Left cardiac atrium (tissue), 4 donors: ENCODE measurements around the gene SLCO6A1. TPM values are rescaled to one million over a fixed set of nuclear protein-coding genes. Genes with fewer than 3 reads are reported as not detected.
"Not testable (repeated sequence)": the region's sequence is repeated elsewhere in the genome, so short reads cannot be mapped to it uniquely, and the experiment has no call there.

Experiments
- ATAC-seq, 2 donors: fragments of 200-7000 bp; cut with Tn5 transposase; one replicate each; pipeline ENCODE4 v1.9.1; 2020; ENCODE audit warnings: mild to moderate bottlenecking in 2 of 2, moderate library complexity in 2 of 2
- DNase-seq: peaks from one replicate; pipeline ENCODE4 v3.0.0-alpha.2; 2020
- intact Hi-C, 2 donors: fragments of 100-400 bp; cut with DNase I; formaldehyde crosslinking; loops; one replicate each; pipeline versions ENCODE4 v1.14.1 to v1.15.1; 2022 to 2023
- total RNA-seq, 2 donors: library from RNA; stranded (reverse); fragmentation: NEBNext Ultra II Directional; extraction: Animal tissue kit (Norgen Biotek cat#: 25700); gene quantifications; one replicate each; pipeline ENCODE4 v1.2.1, GENCODE V29; 2021
- donor health status: DM: no; HTN: yes; CAD: no.
- donor health status: DM: no; HTN: yes; CAD: no; lungs with severe emphysema.
- donor health status: DM: yes; HTN: yes; CAD: no.
- donor health status: Dilated cardiomyopathy.

Gene SLCO6A1
- total RNA-seq, 2 donors from 2014 or later = not detected

DNA sequence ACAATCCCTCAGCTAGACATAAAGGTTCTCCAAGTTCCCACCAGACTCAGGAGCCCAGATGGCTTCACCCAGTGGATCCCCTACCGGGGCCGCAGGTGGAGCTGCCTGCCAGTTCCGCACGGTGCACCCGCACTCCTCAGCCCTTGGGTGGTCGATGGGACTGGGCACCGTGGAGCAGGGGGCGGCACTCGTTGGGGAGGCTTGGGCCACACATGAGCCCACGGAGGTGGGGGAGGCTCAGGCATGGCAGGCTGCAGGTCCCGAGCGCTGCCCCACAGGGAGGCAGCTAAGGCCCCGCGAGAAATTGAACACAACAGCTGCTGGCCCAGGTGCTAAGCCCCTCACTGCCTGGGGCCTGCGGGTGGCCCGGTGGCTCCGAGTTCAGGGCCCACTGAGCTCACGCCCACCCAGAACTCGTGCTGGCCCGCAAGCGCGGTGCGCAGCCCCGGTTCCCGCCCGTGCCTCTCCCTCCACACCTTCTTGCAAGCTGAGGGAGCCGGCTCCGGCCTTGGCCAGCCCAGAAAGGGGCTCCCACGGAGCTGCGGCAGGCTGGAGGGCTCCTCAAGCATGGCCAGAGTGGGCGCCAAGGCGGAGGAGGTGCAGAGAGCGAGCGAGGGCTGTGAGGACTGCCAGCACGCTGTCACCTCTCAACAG, 7.4 kb downstream of the SLCO6A1 start:
- intact Hi-C loops, ATAC-seq, DNase-seq: not testable (repeated sequence)

DNA sequence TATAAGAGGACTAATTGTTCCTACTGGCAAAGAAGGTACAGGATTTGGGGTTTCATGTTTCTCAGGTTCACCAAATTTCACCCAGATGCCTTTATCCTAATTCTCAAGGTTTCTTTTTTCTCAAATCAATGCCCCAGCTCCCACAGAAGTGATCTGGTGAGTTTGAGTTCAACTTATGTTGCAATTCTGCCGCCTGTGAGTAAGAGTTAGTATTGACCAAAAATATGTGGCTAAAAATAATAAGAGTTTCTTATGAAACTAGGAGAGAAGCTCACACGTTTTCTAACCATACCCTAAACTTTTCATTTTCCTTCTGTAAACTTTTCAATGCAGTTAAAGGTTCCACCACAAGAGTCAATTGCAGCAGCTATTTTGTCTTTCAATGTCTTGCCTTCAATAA, 15.1 kb downstream of the SLCO6A1 start:
- ATAC-seq (no peak), DNase-seq (no peak)
- intact Hi-C loops = no loop called here

DNA sequence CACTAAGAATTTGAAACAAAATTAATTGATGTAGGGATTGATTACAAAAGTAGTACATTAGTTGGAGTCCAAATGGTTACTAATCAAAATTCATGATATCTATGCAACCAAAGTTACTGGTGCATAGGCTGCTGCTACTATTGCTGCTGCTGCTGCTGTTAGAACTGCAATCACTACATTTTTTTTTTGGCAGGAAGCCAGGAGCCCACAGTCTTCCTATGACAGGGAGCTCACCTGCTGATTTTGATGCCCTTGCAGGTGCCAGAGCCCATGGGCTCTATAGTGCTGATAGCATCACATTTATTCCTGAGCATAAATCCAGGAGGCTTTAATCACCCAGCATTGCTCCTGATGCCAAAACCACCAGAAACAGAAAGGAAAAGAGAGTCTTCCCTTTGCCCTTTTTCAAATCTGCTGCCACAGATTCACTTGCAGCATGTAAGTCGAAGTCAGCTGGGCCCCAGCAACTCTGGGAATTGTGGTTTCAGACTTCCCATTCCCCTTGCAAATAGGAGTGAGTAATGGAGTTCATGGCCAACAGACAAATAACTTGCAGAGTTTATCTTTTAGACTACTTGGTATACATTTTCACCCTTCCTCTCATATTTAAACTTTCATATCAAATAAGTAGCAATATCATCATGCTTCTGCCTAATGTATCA, 17.6 kb downstream of the SLCO6A1 start:
- ATAC-seq = no peak
- intact Hi-C loops = no loop called here
- DNase-seq = no peak

DNA sequence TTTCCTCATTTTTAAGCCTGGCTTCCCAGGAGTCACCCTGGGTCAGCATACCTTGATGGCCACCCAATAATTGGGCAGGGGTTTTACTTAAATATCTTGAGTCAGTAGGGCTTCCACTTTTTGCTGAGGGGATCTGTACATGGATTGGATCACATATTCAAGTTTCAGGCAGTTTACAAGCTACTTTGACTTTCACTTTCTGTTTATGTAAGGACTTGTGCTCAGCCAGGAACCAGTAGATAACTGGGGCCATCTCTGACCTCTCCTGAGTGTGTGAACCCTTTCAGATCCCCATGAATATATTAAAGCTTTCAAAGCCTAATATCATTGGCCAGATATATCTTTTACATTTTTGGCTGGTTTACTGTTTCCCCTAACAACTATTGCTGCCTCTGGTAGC, 45.1 kb downstream of the SLCO6A1 start:
- ATAC-seq (no peak), DNase-seq (no peak)
- intact Hi-C loops = no loop called here

DNA sequence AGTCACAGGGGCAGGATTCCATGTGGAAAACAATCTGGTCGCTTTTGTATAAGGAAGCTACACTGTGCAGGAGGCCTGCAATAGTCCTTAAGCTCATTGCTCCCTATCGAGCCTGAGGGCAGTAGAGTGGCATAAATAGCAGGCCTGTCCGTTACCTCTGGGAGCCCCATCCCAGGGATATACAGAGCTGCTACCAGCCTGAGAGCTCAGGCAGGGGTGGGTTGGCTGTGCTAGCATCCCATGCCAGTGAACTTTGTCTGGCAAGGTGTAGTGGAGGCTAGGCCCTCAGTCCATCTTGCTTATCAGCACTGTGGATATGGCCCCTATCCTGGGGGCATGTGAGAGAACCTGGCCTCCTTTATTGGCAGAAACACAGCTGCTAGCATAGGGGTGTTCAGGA, 47.7 kb downstream of the SLCO6A1 start:
- no peak for ATAC-seq
- intact Hi-C loops = no loop called here

DNA sequence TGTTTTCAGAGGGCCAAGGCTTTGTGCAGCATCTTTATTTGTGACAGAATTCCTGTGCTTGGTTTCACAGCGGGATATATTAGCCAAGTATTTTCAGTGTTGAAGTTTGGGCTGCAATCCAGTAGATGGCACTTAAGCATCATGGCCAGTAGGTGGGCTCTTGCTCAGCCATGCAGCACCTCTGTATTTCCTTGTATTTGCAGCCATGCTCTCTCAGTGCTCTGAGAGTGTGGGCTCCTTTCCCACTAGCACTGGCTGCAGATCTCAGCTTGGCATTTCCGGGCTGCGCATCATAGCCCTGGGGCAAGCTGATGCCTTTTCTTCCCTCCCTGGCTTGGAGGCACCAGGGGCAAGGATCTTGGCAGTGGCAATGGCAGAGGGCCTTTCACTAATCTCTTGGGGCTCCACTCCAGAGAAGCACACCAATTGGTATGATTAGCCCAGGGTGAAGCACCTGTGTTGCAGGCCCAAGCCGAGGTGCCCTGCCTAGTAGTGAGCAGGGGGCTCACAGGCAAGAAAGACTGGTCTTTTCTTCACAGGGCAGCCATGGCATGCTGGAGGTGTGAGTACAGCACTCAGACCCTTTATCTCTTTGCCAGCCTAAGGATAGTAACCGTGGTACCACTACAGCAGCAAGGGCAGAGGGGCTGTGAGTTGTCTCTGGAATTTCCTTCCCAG, 48.3 kb downstream of the SLCO6A1 start:
- ATAC-seq (no peak), DNase-seq (no peak)

More for the DNA sequence above, 47.7 kb downstream of the SLCO6A1 start:
- DNase-seq = no peak

DNA sequence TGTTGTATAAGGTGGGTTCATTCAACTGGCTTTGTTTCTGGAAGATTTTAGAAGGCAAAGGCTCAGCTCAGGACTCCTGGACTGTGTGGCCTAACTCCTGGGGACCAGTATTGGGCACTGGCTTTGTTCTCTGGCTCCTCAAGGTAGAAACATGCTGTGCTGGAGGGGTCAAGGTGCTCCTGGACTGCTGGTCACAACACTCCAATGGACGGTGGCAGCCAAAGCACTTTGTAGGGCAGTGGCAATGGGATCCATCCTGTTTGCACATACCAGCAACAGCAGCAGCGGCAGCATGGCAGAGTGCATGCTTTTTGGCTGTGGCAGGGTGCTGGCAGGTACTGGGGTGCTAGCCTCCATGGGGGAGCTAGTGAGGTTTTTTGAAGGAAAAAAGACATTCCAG, 65.3 kb downstream of the SLCO6A1 start:
- intact Hi-C loops = no loop called here
- DNase-seq (no peak), ATAC-seq (no peak)

More for the DNA sequence above, 48.3 kb downstream of the SLCO6A1 start:
- intact Hi-C loops = no loop called here

DNA sequence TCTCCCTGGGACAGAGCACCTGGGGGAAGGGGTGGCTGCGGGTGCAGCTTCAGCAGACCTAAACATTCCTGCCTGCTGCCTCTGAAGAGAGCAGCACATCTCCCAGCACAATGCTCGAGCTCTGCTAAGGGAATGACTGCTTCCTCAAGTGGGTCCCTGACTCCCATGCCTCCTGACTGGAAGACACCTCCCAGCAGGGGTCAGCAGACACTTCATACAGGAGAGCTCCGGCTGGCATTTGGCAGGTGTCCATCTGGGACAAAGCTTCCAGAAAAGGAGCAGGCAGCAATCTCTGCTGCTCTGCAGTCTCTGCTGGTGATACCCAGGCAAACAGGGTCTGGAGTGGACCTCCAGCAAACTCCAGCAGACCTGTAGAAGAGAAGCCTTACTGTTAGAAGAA, 77.2 kb downstream of the SLCO6A1 start:
- no peak for ATAC-seq
- intact Hi-C loops = no loop called here
- peak; percentile 35 for DNase-seq

DNA sequence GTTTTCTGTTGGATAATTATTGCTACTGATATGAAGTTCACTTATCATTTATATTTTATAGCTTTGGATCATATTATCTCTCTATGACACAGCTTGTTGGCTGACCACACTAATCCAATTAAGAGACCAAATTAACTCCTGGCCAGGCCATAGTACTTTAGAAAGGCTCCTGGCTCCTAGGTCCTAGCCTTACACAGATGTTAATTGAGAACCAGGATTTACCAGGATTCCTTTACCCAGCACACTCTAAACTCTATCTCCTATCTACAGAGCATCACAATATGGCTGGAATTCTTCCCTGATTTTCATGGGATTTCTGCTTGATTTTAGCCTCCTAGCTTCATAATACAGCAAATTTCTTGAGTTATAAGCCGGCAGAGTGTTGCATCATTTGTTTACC, 80.3 kb downstream of the SLCO6A1 start:
- intact Hi-C loops = no loop called here
- no peak for DNase-seq
- no peak for ATAC-seq

DNA sequence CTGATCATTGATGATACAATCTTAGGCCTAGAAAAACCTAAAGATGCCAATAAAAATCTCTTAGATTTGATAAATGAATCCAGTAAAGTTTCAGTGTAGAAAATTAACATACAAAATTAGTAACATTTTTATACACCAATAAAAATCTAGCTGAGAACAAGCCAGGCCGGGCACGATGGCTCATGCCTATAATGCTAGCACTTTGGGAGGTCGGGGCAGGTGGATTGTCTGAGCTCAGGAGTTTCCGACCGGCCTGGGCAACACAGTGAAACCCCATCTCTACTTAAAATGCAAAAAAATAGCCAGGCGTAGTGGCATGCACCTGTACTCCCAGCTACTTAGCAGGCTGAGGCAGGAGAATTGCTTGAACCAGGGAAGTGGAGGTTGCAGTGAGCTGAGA, 84.4 kb downstream of the SLCO6A1 start:
- ATAC-seq (no peak), DNase-seq (no peak)
- intact Hi-C loops = no loop called here

DNA sequence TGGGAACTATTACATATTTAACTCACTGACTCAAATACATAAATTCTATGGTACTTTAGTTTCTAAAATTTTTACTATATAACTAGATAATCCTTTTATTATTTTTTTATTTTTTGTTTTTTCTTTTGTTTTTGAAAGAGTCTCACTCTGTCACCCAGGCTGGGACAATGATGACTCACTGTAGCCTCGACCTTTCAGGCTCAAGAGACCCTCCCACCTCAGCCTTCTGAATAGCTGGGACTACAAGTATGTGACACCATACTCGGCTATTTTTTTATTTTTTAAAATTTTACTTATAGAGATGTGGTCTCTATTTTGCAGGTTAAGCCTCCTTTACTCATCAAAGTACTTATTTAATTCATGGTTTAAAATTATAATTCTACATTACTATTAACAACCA, 110.6 kb downstream of the SLCO6A1 start:
- no peak for ATAC-seq
- intact Hi-C loops = no loop called here
- DNase-seq = no peak

DNA sequence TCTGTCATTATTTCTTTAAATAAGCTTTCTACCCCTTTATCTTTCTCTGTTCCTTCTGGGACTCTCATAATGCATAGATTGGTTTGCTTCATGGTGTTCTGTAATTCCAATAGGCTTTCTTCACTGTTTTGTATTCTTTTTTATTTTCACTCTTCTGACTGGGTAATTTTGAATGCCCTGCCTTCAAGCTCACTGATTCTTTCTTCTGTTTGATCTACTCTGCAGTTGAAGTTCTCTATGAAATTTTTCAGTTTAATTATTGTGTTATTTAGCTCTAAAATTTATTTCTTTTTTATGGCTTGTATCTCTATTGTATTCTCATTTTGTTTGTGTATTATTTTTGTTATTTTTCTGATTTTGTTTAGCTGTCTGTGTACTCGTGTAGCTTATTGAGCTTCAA, 113.4 kb downstream of the SLCO6A1 start:
- no peak for DNase-seq
- intact Hi-C loops = no loop called here
- ATAC-seq = no peak

DNA sequence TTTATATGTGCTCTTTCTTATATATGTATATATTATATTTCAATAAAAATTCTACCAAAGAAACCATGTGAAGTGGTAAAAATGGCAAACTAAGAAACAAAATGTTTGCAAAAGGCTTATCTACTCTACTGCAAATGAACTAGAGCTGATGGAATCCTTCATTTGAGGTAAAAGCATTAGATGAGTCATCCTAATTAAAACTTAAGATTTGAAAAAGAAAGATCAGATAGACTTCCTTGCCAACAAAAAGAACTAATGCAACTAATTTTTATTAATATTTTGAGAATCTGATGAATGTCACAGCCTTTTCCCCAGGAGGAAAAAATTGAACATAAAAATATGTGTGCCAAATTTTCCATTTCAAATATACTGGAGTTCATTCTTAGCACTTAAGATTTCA, 118.6 kb downstream of the SLCO6A1 start:
- ATAC-seq = no peak

DNA sequence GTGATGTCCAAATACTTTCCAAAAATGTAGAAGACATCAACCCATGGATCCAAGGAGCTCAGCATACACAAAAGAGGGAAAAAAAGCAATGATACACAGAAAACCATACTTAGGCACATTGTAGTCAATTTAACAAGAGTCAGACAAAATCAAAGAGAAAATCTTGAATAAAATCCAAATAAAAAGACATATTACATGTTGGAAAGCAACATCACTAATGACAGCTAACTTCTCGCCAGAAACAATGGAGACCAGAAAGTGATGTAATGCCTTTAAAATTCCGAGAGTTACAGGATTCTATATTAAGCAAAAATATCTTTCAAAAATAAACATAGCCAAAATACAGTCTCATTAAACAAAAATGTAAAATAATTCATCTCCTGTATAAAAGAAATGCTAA, 122.9 kb downstream of the SLCO6A1 start:
- ATAC-seq = no peak
- intact Hi-C loops = no loop called here
- DNase-seq = no peak

More for the DNA sequence above, 118.6 kb downstream of the SLCO6A1 start:
- intact Hi-C loops = no loop called here
- no peak for DNase-seq

DNA sequence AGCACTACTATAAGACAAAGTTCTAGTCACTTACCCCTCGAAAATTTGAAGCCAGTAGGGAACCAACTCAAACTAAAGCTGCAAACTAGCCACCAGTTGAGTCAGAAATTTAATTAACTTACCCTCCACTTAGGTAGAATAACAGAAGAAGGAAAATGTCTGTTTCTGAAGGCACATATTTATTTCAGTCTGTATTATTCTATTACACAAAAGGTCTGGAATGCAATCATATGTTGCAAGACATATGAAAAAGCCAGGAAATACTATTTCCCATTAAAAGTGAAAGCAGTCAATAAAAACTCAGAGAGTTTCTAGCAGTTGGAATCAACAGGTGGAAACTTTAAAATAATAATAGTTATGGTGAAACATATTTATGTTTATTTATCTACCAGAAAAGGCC, 123.5 kb downstream of the SLCO6A1 start:
- intact Hi-C loops = no loop called here
- no peak for DNase-seq
- no peak for ATAC-seq

DNA sequence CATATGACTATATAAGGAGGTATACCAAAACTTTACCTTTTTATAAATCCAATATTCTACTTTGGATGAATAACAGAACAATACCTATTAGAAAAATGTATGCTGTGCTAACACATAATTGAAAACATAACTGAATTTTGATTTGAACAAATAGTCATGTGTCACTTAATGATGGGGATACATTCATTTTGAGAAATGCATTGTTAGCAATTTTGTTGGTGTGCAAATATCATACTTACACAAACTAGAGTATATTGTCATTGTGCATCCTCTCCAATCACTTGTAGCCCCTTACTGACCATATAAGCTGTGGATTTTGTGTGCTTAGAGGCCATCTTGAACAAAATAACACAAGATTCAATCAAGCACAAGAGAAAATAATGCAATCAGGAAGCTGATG, 130.4 kb downstream of the SLCO6A1 start:
- intact Hi-C loops = no loop called here
- ATAC-seq = no peak

DNA sequence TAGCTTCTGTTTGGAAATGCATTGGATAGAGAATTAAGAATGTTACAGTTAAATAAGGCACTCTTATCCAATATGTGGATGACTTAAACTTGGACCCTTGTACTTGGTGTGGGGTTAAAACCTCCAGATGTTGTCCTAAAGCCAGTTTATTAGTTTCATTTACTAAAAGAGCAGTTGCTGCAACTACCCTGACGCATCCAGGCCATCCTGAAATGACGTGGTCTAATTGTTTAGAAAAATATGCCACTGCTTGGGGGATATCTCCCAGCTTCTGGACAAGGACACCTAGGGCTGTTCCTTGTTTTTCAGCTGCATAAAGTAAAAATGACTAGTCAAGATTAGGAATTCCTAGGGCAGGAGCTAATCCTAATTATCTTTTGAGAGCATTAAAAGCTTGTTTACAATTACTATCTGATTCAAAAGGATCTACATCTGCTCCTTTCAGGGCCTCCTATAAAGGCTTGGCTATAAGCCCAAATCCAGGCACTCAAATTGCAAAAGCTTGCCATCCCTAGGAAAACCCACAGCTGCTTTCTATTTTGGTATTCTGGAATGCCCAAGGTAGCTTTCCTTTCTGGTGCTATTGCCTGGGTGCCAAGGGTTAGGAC, 157.0 kb downstream of the SLCO6A1 start:
- intact Hi-C loops = no loop called here
- no peak for ATAC-seq
- no peak for DNase-seq

More for the DNA sequence above, 130.4 kb downstream of the SLCO6A1 start:
- no peak for DNase-seq

DNA sequence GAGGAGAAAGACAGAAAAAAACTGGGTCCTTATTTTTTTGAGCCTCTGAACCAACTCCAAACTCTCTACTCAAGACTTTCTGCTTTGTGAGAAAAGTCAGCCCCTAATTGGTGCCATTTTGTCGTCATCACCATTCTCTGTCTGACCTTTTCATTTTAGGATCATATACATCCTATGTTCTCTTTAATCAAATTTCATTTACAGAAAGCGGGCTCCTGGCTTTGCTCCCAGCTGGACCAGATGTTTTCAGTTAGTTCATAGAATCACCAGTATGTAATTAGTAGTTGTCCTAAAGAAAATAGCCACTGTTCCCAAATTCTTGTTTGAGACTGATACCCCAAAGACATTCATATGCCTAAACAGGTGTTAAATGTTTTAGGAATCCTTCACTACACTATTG, 174.1 kb downstream of the SLCO6A1 start:
- intact Hi-C loops = no loop called here
- ATAC-seq = no peak
- DNase-seq = no peak
